A549 treated with AZD9567 at 1 μM for 4 hours (cell line): ENCODE results near the gene VCL. TPM values are rescaled to one million over a fixed set of nuclear protein-coding genes. Genes with fewer than 3 reads are reported as not detected.

Experiments
- total RNA-seq: library from RNA; stranded (reverse); fragments of 200-300 nt; extraction: Qiagen RNA extraction; gene quantifications from 5 replicates; pipeline ENCODE4 v1.2.3, GENCODE V29; 2022; ENCODE audit not compliant: insufficient read depth

The VCL gene
- total RNA-seq = 160 to 229 TPM (median 204 TPM) in 5 replicates

GRCh38 chr10:73997787-73998622 lies at the start of gene VCL:
Gene VCL (plus strand): TSS chr10:73998116. CDS start chr10:73998208, 92 bp downstream.

GRCh38 chr10:74150204-74150989 lies 152.5 kb downstream of the VCL start, which contains the start of gene AP3M1:
Gene AP3M1 (minus strand): TSS chr10:74150828. CDS start chr10:74138379, 12,449 bp downstream.

GRCh38 chr10:74150990-74151878 lies 153.3 kb downstream of the VCL start, which contains the start of gene ADK:
Gene ADK (plus strand): TSS chr10:74151221. CDS start chr10:74151279, 58 bp downstream.

Other genes starting within 250 kb of the VCL start
- 52.4 to 71.1 TPM (median 67.0 TPM) in 5 replicates for gene CHCHD1, start 216.1 kb upstream of the VCL start, total RNA-seq
- 46.7 to 56.3 TPM (median 48.6 TPM) in 5 replicates for gene ZSWIM8, start 212.5 kb upstream of the VCL start, total RNA-seq
- gene NDST2, start 186.5 kb upstream of the VCL start, total RNA-seq = 14.3 to 19.6 TPM (median 17.5 TPM) in 5 replicates
- gene CAMK2G, start 123.6 kb upstream of the VCL start, total RNA-seq = 18.5 to 39.5 TPM (median 20.7 TPM) in 5 replicates
- 103 to 130 TPM (median 115 TPM) in 5 replicates for gene PLAU, start 87.0 kb upstream of the VCL start, total RNA-seq
- gene AP3M1, start 152.7 kb downstream of the VCL start, total RNA-seq = 26.3 to 33.8 TPM (median 31.4 TPM) in 5 replicates
- gene ADK, start 153.1 kb downstream of the VCL start, total RNA-seq = 35.4 to 45.9 TPM (median 36.0 TPM) in 5 replicates